Fibroblast of lung (primary cell): Measurements from ENCODE around the gene MRPS27. TPM values are rescaled to one million over a fixed set of nuclear protein-coding genes. Genes with fewer than 3 reads are reported as not detected.

Experiments used
- DNase-seq, 2 donors: peaks; one replicate each; pipeline versions ENCODE4 v3.0.0 to v3.0.0-alpha.2; 2010; ENCODE audit warnings: low read depth in 2 of 2
- H2AFZ ChIP-seq: 2 replicates; pipeline ENCODE4 v1.5.1; 2012; ENCODE audit warnings: low read length, control low read depth, inconsistent platforms
- H3K27ac ChIP-seq: 2 replicates; pipeline ENCODE4 v1.5.1; 2011; ENCODE audit warnings: low read length, control low read depth; ENCODE audit not compliant: insufficient read depth
- H3K27me3 ChIP-seq: 2 replicates; pipeline ENCODE4 v1.5.1; 2011; ENCODE audit warnings: mild to moderate bottlenecking, low read length; ENCODE audit not compliant: control insufficient read depth, insufficient read depth
- H3K36me3 ChIP-seq: 2 replicates; pipeline ENCODE4 v1.5.1; 2011; ENCODE audit warnings: low read length; ENCODE audit not compliant: control insufficient read depth, insufficient read depth
- H3K4me1 ChIP-seq: 2 replicates; pipeline ENCODE4 v1.5.1; 2011; ENCODE audit warnings: low read length; ENCODE audit not compliant: control insufficient read depth, insufficient read depth; ENCODE audit errors: extremely low read depth
- H3K4me2 ChIP-seq: 2 replicates; pipeline ENCODE4 v1.5.1; 2011; ENCODE audit warnings: low read length, control low read depth; ENCODE audit not compliant: insufficient read depth; ENCODE audit errors: extremely low read depth
- H3K4me3 ChIP-seq, 4 experiments: fragments of 200-600 bp in 1 of 4; sonication (generic) in 1 of 4; replicated peaks in 1 of 4; 2 replicates each; pipeline ENCODE4 v1.5.1; 2011 to 2016; ENCODE audit warnings: low read length in 4 of 4, low read depth in 3 of 4, mild to moderate bottlenecking in 3 of 4, control low read depth in 2 of 4, inconsistent platforms in 1 of 4, mixed read lengths in 1 of 4; ENCODE audit not compliant: insufficient read depth in 1 of 4; ENCODE audit errors: control extremely low read depth in 1 of 4
- H3K79me2 ChIP-seq: 2 replicates; pipeline ENCODE4 v1.5.1; 2012; ENCODE audit warnings: mild to moderate bottlenecking, low read length, inconsistent platforms; ENCODE audit not compliant: control insufficient read depth, insufficient read depth
- H3K9ac ChIP-seq: 2 replicates; pipeline ENCODE4 v1.5.1; 2011; ENCODE audit warnings: mild to moderate bottlenecking, low read length, control low read depth; ENCODE audit not compliant: insufficient read depth
- H3K9me3 ChIP-seq: 2 replicates; pipeline ENCODE4 v1.5.1; 2012; ENCODE audit warnings: low read depth, low read length; ENCODE audit not compliant: control insufficient read depth, insufficient read depth
- H4K20me1 ChIP-seq: 2 replicates; pipeline ENCODE4 v1.5.1; 2011; ENCODE audit warnings: low read length; ENCODE audit not compliant: control insufficient read depth, insufficient read depth; ENCODE audit errors: extremely low read depth
- EZH2 ChIP-seq: IDR thresholded peaks from 2 replicates; pipeline ENCODE4 v1.5.1; 2012; ENCODE audit warnings: low read length, control low read depth, mild to moderate bottlenecking; ENCODE audit errors: missing control alignments
- polyA plus RNA-seq, 2 donors: library from polyadenylated mRNA; depleted of rRNA in 1 of 2; stranded (reverse) in 1 of 2; unstranded in 1 of 2; fragments of >200 nt; gene quantifications; 2 replicates each; pipeline ENCODE4 v1.2.1, GENCODE V29; 2011 to 2012; ENCODE audit warnings: missing spikeins in 1 of 2
- total RNA-seq: library from RNA; depleted of rRNA; stranded (reverse); fragments of >200 nt; gene quantifications from 2 replicates; pipeline ENCODE4 v1.2.1, GENCODE V29; 2014
- TF ChIP-seq, protein P1 (sequence below), 2 donors: IDR thresholded peaks in 1 of 2; conservative IDR thresholded peaks in 1 of 2; 1 replicate in 1 of 2; 2 replicates in 1 of 2; pipeline ENCODE4 v1.5.1; 2011 to 2012; ENCODE audit warnings: low read length in 2 of 2, control low read depth in 1 of 2, inconsistent platforms in 1 of 2, low read depth in 1 of 2, mild to moderate bottlenecking in 1 of 2

The MRPS27 gene
- total and polyA plus RNA-seq, 2 donors (not counting 1 experiment from before 2014, with no cell fraction given) = 67.2 to 86.5 TPM

DNA sequence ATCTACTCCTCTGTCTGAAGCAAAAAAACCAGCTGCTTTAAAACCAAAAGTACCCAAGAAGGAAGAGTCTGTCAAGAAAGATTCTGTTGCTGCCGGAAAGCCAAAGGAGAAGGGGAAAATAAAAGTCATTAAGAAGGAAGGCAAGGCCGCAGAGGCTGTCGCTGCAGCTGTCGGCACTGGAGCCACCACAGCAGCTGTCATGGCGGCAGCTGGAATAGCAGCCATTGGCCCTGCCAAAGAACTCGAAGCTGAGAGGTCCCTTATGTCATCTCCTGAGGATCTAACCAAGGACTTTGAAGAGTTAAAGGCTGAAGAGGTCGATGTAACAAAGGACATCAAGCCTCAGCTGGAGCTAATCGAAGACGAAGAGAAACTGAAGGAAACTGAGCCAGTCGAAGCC is 124.5 kb downstream of the MRPS27 start:
- Histone ChIP-seq H4K20me1 (no peaks in the 10 kb centered on the region), H3K27me3 (no peaks in the 10 kb centered on the region), H3K79me2 (no peaks in the 10 kb centered on the region)

DNA sequence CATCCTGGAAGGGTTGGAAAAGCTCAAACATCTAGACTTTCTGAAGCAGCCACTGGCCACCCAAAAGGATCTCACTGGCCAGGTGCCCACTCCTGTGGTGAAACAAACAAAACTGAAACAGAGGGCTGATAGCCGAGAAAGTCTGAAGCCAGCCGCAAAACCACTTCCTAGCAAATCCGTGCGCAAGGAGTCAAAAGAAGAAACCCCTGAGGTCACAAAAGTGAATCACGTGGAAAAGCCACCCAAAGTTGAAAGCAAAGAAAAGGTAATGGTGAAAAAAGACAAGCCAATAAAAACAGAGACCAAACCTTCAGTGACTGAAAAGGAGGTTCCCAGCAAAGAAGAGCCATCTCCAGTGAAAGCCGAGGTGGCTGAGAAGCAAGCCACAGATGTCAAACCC is 125.2 kb downstream of the MRPS27 start:
- no peak overlapping the region for H3K27ac ChIP-seq
- H3K27me3 ChIP-seq = no peaks in the 10 kb centered on the region
- H3K4me3 ChIP-seq = no peak overlapping the region
- H3K36me3 ChIP-seq = peaks cover 26% of the 10 kb centered on the region
- H2AFZ ChIP-seq = no peak overlapping the region
- H3K79me2 ChIP-seq = no peaks in the 10 kb centered on the region
- H3K9me3 ChIP-seq = no peaks in the 10 kb centered on the region
- no peak overlapping the region for H3K9ac ChIP-seq
- DNase-seq = peak in 1 of 2 donors; percentile 24
- no peaks in the 10 kb centered on the region for H4K20me1 ChIP-seq
- H3K4me2 ChIP-seq = no peak overlapping the region
- no peak for TF ChIP-seq EZH2
- TF ChIP-seq, protein P1, sequence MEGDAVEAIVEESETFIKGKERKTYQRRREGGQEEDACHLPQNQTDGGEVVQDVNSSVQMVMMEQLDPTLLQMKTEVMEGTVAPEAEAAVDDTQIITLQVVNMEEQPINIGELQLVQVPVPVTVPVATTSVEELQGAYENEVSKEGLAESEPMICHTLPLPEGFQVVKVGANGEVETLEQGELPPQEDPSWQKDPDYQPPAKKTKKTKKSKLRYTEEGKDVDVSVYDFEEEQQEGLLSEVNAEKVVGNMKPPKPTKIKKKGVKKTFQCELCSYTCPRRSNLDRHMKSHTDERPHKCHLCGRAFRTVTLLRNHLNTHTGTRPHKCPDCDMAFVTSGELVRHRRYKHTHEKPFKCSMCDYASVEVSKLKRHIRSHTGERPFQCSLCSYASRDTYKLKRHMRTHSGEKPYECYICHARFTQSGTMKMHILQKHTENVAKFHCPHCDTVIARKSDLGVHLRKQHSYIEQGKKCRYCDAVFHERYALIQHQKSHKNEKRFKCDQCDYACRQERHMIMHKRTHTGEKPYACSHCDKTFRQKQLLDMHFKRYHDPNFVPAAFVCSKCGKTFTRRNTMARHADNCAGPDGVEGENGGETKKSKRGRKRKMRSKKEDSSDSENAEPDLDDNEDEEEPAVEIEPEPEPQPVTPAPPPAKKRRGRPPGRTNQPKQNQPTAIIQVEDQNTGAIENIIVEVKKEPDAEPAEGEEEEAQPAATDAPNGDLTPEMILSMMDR (conservative IDR thresholded peaks at IDR 0.05 in 1 of 2, IDR thresholded peaks at IDR 0.05 in 1 of 2; ENCODE audit: low read depth in 1 of 2, low read length in 2 of 2) = no peak
- no peaks in the 10 kb centered on the region for H3K4me1 ChIP-seq

More for the DNA sequence above, 124.5 kb downstream of the MRPS27 start:
- TF ChIP-seq EZH2 = no peak
- TF ChIP-seq, protein P1 (conservative IDR thresholded peaks at IDR 0.05 in 1 of 2, IDR thresholded peaks at IDR 0.05 in 1 of 2; ENCODE audit: low read depth in 1 of 2, low read length in 2 of 2) = no peak
- no peak overlapping the region for H3K4me3 ChIP-seq
- no peak overlapping the region for H3K9ac ChIP-seq
- DNase-seq = no peak
- H2AFZ ChIP-seq = no peak overlapping the region
- no peak overlapping the region for H3K27ac ChIP-seq
- no peaks in the 10 kb centered on the region for H3K4me1 ChIP-seq
- no peak overlapping the region for H3K4me2 ChIP-seq
- H3K9me3 ChIP-seq = no peaks in the 10 kb centered on the region
- peaks cover 29% of the 10 kb centered on the region for H3K36me3 ChIP-seq

DNA sequence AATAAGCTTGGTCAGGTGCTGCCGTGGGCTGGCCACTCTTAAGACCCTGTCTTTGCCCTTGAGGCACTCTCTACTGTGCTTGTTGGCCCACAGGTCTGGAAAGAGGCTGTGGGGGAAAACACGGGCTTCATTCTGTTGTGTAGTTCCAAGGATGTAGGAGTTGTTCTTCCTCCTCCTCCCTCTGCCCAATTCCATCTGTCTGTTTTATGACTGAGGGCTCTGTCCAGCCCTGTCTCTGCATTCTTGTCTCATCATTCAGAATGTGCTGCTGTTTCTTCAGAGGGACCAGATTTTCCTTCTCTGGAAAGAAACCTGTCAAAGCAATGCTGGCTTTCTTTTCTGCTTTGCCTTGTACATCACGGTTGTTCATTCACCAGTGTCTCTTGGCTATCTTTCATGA is 128.6 kb downstream of the MRPS27 start:
- H4K20me1 ChIP-seq = no peaks in the 10 kb centered on the region
- H2AFZ ChIP-seq = no peak overlapping the region
- H3K9me3 ChIP-seq = no peaks in the 10 kb centered on the region
- TF ChIP-seq, protein P1 (conservative IDR thresholded peaks at IDR 0.05 in 1 of 2, IDR thresholded peaks at IDR 0.05 in 1 of 2; ENCODE audit: low read depth in 1 of 2, low read length in 2 of 2) = no peak
- TF ChIP-seq EZH2 = no peak
- no peaks in the 10 kb centered on the region for H3K79me2 ChIP-seq
- H3K4me1 ChIP-seq = no peaks in the 10 kb centered on the region
- no peak overlapping the region for H3K4me3 ChIP-seq
- H3K36me3 ChIP-seq = peaks cover 21% of the 10 kb centered on the region
- no peak overlapping the region for H3K27ac ChIP-seq
- no peak for DNase-seq
- H3K27me3 ChIP-seq = no peaks in the 10 kb centered on the region
- no peak overlapping the region for H3K9ac ChIP-seq
- H3K4me2 ChIP-seq = no peak overlapping the region
